CD4-positive, alpha-beta memory T cell (primary cell): Measurements from ENCODE around the gene CRISPLD2. TPM values are rescaled to one million over a fixed set of nuclear protein-coding genes. Genes with fewer than 3 reads are reported as not detected.

Experiments
- CTCF ChIA-PET: fragments of 350-600 bp; sonication (Branson Sonifier 250); formaldehyde crosslinking; loops from one replicate; lab custom pipeline; 2021; ENCODE audit warnings: inconsistent platforms; ENCODE audit not compliant: partially characterized antibody; lab: Charles Lee
- POLR2A ChIA-PET: fragments of 350-600 bp; sonication (Branson Sonifier 250); formaldehyde crosslinking; loops from one replicate; lab custom pipeline; 2021; ENCODE audit not compliant: partially characterized antibody; lab: Charles Lee
- DNase-seq, 5 donors: peaks; one replicate each; pipeline versions ENCODE4 v3.0.0 to v3.0.0-alpha.2; 2020 to 2022; ENCODE audit warnings: mixed read lengths in 1 of 5
- H3K27ac ChIP-seq: one replicate; pipeline ENCODE4 v1.7.0; 2013; ENCODE audit warnings: low read depth, low read length
- H3K27me3 ChIP-seq: 2 replicates; pipeline ENCODE4 v1.7.0; 2013; ENCODE audit warnings: mild to moderate bottlenecking, low read length, moderate library complexity; ENCODE audit not compliant: insufficient read depth
- H3K36me3 ChIP-seq: 2 replicates; pipeline ENCODE4 v1.7.0; 2013; ENCODE audit warnings: mild to moderate bottlenecking, low read length, moderate library complexity; ENCODE audit not compliant: insufficient read depth
- H3K4me1 ChIP-seq: 2 replicates; pipeline ENCODE4 v1.7.0; 2013; ENCODE audit warnings: mild to moderate bottlenecking, low read length, moderate library complexity; ENCODE audit not compliant: insufficient read depth
- H3K4me3 ChIP-seq, 2 donors: one replicate each; pipeline ENCODE4 v1.7.0; 2013; ENCODE audit warnings: low read length in 2 of 2, mild to moderate bottlenecking in 1 of 2
- H3K9me3 ChIP-seq, 2 donors: one replicate each; pipeline ENCODE4 v1.7.0; 2013; ENCODE audit warnings: low read length in 2 of 2, control low read depth in 1 of 2; ENCODE audit not compliant: control insufficient read depth in 1 of 2
- H3K27ac Mint-ChIP-seq, 7 donors: one replicate each; pipeline ENCODE4 v1.8.0; 2020 to 2021; ENCODE audit warnings: mixed read lengths in 7 of 7, mild to moderate bottlenecking in 6 of 7, inconsistent platforms in 3 of 7, moderate library complexity in 3 of 7
- H3K27me3 Mint-ChIP-seq, 2 donors: one replicate each; pipeline ENCODE4 v1.8.0; 2020 to 2021; ENCODE audit warnings: mixed read lengths in 2 of 2
- H3K36me3 Mint-ChIP-seq, 2 donors: one replicate each; pipeline ENCODE4 v1.8.0; 2020 to 2021; ENCODE audit warnings: mixed read lengths in 2 of 2, inconsistent platforms in 1 of 2, mild to moderate bottlenecking in 1 of 2
- H3K4me1 Mint-ChIP-seq, 4 donors: one replicate each; pipeline ENCODE4 v1.8.0; 2020 to 2021; ENCODE audit warnings: mixed read lengths in 4 of 4, mild to moderate bottlenecking in 1 of 4
- H3K4me3 Mint-ChIP-seq, 8 donors: one replicate each; pipeline ENCODE4 v1.8.0; 2020 to 2021; ENCODE audit warnings: mixed read lengths in 8 of 8, mild to moderate bottlenecking in 7 of 8, moderate library complexity in 6 of 8, inconsistent platforms in 3 of 8
- H3K9me3 Mint-ChIP-seq, 8 donors: one replicate each; pipeline ENCODE4 v1.8.0; 2020 to 2021; ENCODE audit warnings: mixed read lengths in 8 of 8, mild to moderate bottlenecking in 5 of 8, inconsistent platforms in 3 of 8, moderate library complexity in 1 of 8
- intact Hi-C: fragments of 100-400 bp; cut with micrococcal nuclease; formaldehyde crosslinking; loops from one replicate; pipeline ENCODE4 v1.15.1; 2023
- polyA plus RNA-seq, 2 donors: library from polyadenylated mRNA; unstranded; fragments of 300-500 nt; fragmentation: Illumina TruSeq; gene quantifications; one replicate each; pipeline ENCODE4 v1.2.3, GENCODE V29; 2021
- total RNA-seq, 2 experiments: library from RNA; stranded (reverse); gene quantifications; one replicate each; pipeline ENCODE4 v1.2.3, GENCODE V29; 2021

The CRISPLD2 gene
- total and polyA plus RNA-seq, 4 experiments from 2014 or later, result 0.32 to 2.5 (median 0.95) TPM

- H3K36me3 Mint-ChIP-seq, result peaks cover 0 to 4% of the 10 kb centered on the region in 2 donors
Observed at GRCh38 chr16:84840687-84841627, 21.2 kb downstream of the CRISPLD2 start.

GRCh38 chr16:84841787-84842300 is 22.1 kb downstream of the CRISPLD2 start:
- DNase-seq, result no peak
- Histone ChIP-seq H3K9me3 (no peaks in the 10 kb centered on the region), H3K4me3 (no peak overlapping the region), H3K36me3 (no peaks in the 10 kb centered on the region), H3K27ac (no peak overlapping the region), H3K4me1 (no peaks in the 10 kb centered on the region), H3K27me3 (no peaks in the 10 kb centered on the region)
- Mint-ChIP-seq H3K27me3 (peaks cover 9 to 23% of the 10 kb centered on the region in 2 donors), H3K4me3 (peak overlapping the region in 5 of 8 donors; percentile 25 to 55 (median 42)), H3K9me3 (peaks cover 0 to 2% (median 0%) of the 10 kb centered on the region in 8 donors), H3K27ac (peak overlapping the region in 1 of 7 donors; percentile 29), H3K36me3 (peaks cover 0 to 4% of the 10 kb centered on the region in 2 donors), H3K4me1 (peaks cover 0 to 11% (median 2%) of the 10 kb centered on the region in 4 donors)
- CTCF ChIA-PET, result no interaction called here
- intact Hi-C loops, result no loop called here
- POLR2A ChIA-PET, result no interaction called here

More at GRCh38 chr16:84840687-84841627, 21.2 kb downstream of the CRISPLD2 start:
- Histone ChIP-seq H3K36me3 (no peaks in the 10 kb centered on the region), H3K27me3 (no peaks in the 10 kb centered on the region), H3K27ac (no peak overlapping the region), H3K4me1 (no peaks in the 10 kb centered on the region), H3K4me3 (no peak overlapping the region), H3K9me3 (no peaks in the 10 kb centered on the region)
- ChIA-PET CTCF (no interaction called here), POLR2A (no interaction called here)
- intact Hi-C loops, result no loop called here
- Mint-ChIP-seq H3K4me1 (peaks cover 0 to 11% (median 2%) of the 10 kb centered on the region in 4 donors), H3K27ac (no peak overlapping the region), H3K9me3 (peaks cover 0 to 2% (median 0%) of the 10 kb centered on the region in 8 donors), H3K27me3 (peaks cover 9 to 23% of the 10 kb centered on the region in 2 donors), H3K4me3 (peak overlapping the region in 4 of 8 donors; percentile 14 to 41 (median 18))
- no peak for DNase-seq

GRCh38 chr16:84842516-84843148 is 22.8 kb downstream of the CRISPLD2 start:
- Histone ChIP-seq H3K4me3 (no peak overlapping the region), H3K27ac (no peak overlapping the region), H3K9me3 (no peaks in the 10 kb centered on the region), H3K36me3 (no peaks in the 10 kb centered on the region), H3K27me3 (no peaks in the 10 kb centered on the region), H3K4me1 (no peaks in the 10 kb centered on the region)
- peaks cover 0 to 11% (median 2%) of the 10 kb centered on the region in 4 donors for H3K4me1 Mint-ChIP-seq
- ChIA-PET CTCF (no interaction called here), POLR2A (no interaction called here)
- no peak for DNase-seq
- intact Hi-C loops, result no loop called here
- H3K27ac Mint-ChIP-seq, result no peak overlapping the region
- no peak overlapping the region for H3K4me3 Mint-ChIP-seq
- peaks cover 0 to 3% of the 10 kb centered on the region in 2 donors for H3K36me3 Mint-ChIP-seq
- peaks cover 0 to 2% (median 0%) of the 10 kb centered on the region in 8 donors for H3K9me3 Mint-ChIP-seq
- H3K27me3 Mint-ChIP-seq, result peaks cover 9 to 23% of the 10 kb centered on the region in 2 donors

- intact Hi-C loops, result no loop called here
- Histone ChIP-seq H3K4me1 (no peaks in the 10 kb centered on the region), H3K27me3 (no peaks in the 10 kb centered on the region), H3K4me3 (no peak overlapping the region), H3K36me3 (no peaks in the 10 kb centered on the region), H3K27ac (no peak overlapping the region), H3K9me3 (no peaks in the 10 kb centered on the region)
- ChIA-PET POLR2A (no interaction called here), CTCF (no interaction called here)
- H3K4me3 Mint-ChIP-seq, result no peak overlapping the region
- H3K27me3 Mint-ChIP-seq, result peaks cover 9 to 23% of the 10 kb centered on the region in 2 donors
- H3K9me3 Mint-ChIP-seq, result peaks cover 0 to 2% (median 0%) of the 10 kb centered on the region in 8 donors
- H3K4me1 Mint-ChIP-seq, result peaks cover 0 to 11% (median 2%) of the 10 kb centered on the region in 4 donors
- no peaks in the 10 kb centered on the region for H3K36me3 Mint-ChIP-seq
- no peak for DNase-seq
- no peak overlapping the region for H3K27ac Mint-ChIP-seq
Observed at GRCh38 chr16:84843149-84844048, 23.6 kb downstream of the CRISPLD2 start.

- no peak for DNase-seq
- Mint-ChIP-seq H3K9me3 (peaks cover 0 to 2% (median 0%) of the 10 kb centered on the region in 8 donors), H3K36me3 (no peaks in the 10 kb centered on the region), H3K4me1 (peaks cover 0 to 11% (median 2%) of the 10 kb centered on the region in 4 donors), H3K27me3 (peaks cover 9 to 23% of the 10 kb centered on the region in 2 donors), H3K27ac (no peak overlapping the region), H3K4me3 (no peak overlapping the region)
- CTCF ChIA-PET, result no interaction called here
- POLR2A ChIA-PET, result no interaction called here
- no peaks in the 10 kb centered on the region for H3K27me3 ChIP-seq
- H3K27ac ChIP-seq, result no peak overlapping the region
- H3K36me3 ChIP-seq, result no peaks in the 10 kb centered on the region
- H3K9me3 ChIP-seq, result no peaks in the 10 kb centered on the region
- intact Hi-C loops, result no loop called here
- H3K4me3 ChIP-seq, result no peak overlapping the region
- no peaks in the 10 kb centered on the region for H3K4me1 ChIP-seq
Observed at GRCh38 chr16:84844049-84844350, 24.2 kb downstream of the CRISPLD2 start.

GRCh38 chr16:84844559-84845495 is 25.0 kb downstream of the CRISPLD2 start:
- Mint-ChIP-seq H3K9me3 (peaks cover 0 to 2% (median 0%) of the 10 kb centered on the region in 8 donors), H3K4me3 (no peak overlapping the region), H3K27ac (no peak overlapping the region), H3K4me1 (peaks cover 0 to 11% (median 2%) of the 10 kb centered on the region in 4 donors), H3K36me3 (no peaks in the 10 kb centered on the region), H3K27me3 (peaks cover 9 to 23% of the 10 kb centered on the region in 2 donors)
- no peaks in the 10 kb centered on the region for H3K27me3 ChIP-seq
- DNase-seq, result no peak
- H3K4me1 ChIP-seq, result no peaks in the 10 kb centered on the region
- no peaks in the 10 kb centered on the region for H3K9me3 ChIP-seq
- no peaks in the 10 kb centered on the region for H3K36me3 ChIP-seq
- POLR2A ChIA-PET, result no interaction called here
- H3K4me3 ChIP-seq, result no peak overlapping the region
- CTCF ChIA-PET, result no interaction called here
- no peak overlapping the region for H3K27ac ChIP-seq
- intact Hi-C loops, result no loop called here
